PC-3 (cell line): ENCODE measurements around the gene HMGB4.

Experiments
- CTCF ChIP-seq: fragments of 300-600 bp; sonication (generic); conservative IDR thresholded peaks from 2 replicates; pipeline ENCODE4 v1.5.1; 2017; ENCODE audit warnings: antibody characterized with exemption, low read depth, mild to moderate bottlenecking, low read length
- EZH2 ChIP-seq: fragments of 300-600 bp; sonication (generic); IDR thresholded peaks from one replicate; pipeline ENCODE4 v1.6.1; 2017; ENCODE audit warnings: antibody characterized with exemption, mild to moderate bottlenecking, low read length; ENCODE audit not compliant: unreplicated experiment

GRCh38 chr1:33854091-33854490 is 9.8 kb upstream of the HMGB4 start:
- TF ChIP-seq CTCF (no peak), EZH2 (no peak)
